Left forelimb (tissue), 1 donor: ENCODE measurements around the gene ZNF569.
"Not testable (repeated sequence)": the region's sequence is repeated elsewhere in the genome, so short reads cannot be mapped to it uniquely, and the experiment has no call there.

Source experiments
- DNase-seq: peaks from one replicate; pipeline ENCODE4 v3.0.0-alpha.2; 2018; ENCODE audit warnings: low spot score

Gene ZNF569

DNA sequence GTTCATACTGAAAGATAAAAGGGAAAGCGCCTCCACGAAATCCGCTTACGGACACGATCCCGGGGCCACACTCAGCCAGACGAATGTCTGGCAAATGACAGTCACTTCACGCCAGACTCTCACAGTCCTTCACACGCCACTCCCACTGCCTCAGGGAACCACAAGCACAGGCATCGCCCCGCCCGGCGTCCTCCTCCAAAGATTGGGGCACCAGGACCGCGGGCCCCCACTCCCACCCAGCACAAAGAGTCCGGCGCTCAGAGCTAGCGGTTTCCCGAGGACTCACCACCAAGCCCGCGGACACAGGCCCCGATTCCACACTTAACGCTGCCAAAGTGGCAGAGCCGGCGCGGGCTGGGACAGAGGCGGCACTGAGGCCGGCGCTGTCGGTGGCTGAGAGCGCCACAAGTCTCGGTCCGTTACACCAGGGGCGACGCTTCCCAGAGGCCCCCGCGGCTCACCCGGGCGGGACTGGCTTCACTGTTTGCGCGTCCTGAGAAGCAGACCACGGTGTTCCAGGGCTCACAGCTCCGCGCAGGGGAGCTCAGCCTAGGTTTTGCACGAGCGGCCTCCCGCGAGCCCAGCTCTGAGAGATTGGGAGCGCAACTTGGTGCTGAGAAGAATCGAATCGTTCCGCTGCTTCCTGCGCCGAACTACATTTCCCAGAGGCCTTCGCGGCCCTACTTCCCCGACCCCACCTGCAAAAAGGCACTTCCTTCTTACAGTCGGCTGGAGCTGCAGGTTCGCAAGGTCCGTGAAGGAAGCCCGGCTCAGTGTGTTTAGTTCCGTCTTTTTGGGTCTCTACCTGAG, at the start of gene ZNF569:
Gene ZNF569, minus strand, starts transcription at position 647 of the 810 bp plus-strand sequence. CDS start 22,523 bp downstream, outside the sequence.
- DNase-seq, result peak; percentile 94

DNA sequence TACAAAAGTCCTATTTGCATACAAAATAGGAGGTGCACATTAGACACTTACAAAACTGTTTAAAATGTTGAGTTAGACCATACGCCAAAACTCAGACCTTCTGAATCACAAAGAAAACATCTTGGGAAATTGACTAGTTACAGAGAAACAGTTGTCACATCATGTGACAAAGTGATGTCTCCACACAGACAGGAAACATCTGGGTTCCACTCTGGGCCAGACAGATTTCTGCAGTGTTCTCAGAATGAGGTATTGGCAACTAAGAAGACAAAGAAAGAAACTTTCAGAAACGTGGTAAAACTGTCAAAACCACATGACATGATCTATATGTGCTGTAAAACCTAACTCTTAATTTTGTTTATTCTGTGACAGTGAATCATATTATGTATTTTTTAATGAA, 46.2 kb upstream of the ZNF569 start:
- DNase-seq, result no peak

DNA sequence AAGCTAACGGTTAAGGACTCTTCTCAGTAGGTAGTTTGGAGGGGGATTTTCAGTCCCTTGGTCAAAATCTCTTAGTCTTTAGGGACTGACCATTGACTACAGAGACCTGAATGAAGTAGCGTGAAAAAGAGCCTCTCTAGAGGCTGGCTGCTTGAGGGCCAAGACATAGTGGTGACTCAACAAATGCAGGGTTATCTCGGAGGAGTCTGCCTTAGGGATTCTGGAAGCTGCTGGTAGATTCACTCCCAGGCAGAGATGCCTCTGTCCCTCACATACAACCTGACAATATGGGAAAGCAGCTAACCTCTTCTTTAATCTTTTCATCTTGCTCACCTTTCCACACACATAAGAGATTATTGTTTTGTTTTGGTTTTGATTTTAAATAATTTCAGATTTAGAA, 44.6 kb upstream of the ZNF569 start:
- no peak for DNase-seq

DNA sequence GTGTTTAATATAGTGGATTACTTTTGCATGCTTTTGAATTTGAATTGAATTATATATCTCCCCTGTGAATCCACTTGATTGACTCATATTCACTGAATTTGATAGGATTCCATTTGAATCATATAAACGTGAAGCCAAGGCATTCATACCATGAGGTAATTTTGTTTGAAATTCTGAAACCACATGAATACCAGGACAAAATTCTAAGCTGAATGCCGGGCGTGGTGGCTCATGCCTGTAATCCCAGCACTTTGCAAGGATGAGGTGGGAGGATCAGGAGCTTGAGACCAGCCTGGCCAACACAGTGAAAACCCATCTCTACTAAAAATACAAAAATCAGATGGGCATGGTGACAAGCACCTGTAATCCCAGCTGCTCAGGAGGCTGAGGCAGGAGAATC, 43.9 kb upstream of the ZNF569 start:
- DNase-seq, result no peak

DNA sequence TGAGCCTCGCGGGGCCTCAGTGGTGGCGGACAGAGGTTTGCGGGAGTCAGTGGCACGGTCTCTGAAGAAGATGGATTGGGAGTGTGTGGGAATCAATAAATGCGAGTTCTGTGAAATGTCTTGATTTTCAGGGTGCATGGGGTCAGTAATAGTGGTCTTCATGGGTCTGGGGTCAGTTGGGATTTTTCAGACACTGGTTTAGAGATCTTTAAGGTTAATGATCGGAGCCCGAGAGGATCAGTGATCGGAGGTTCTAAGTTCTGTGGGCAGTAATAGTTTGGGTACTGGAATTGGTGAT, 39.9 kb upstream of the ZNF569 start:
- no peak for DNase-seq

DNA sequence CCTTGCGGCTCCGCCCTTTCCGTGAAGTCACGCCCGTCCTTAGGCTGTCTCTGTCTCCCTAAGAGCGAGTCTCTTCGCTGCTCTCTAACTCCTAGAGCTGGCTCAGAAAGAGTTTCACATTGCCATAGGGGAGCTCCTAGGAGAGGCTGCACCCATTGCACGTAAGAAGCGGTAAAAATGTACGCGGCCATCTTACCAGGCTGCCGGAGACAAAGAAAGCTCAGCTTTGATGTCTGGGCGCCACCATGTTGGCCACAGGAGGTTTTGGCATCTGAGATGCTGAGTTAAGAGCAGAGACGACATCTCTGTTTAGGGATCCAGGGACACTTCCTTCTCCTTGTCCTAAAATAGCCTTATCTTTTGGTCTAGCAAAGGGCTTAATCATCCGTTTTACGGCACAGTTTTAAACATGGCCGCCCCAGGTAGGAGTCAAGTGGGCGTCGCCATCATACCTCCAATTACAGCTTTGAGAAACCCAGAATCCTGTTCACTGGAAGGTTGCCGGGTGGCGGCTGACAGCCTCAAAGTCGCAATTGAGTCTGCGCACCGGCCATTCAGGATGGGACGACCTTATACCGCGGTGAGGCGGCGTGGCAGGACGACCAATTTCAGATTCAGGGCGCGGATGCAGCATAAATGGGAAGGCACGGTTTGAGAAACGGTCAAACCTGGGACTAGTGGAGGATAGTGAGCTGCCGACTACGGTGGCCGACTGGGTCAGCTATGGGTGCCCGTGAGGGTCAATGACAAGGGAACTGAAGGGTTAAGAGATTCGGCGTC, 39.3 kb upstream of the ZNF569 start, which contains the start of gene ZNF793:
Gene ZNF793, plus strand, starts transcription at position 553 of the 780 bp plus-strand sequence. CDS start 16,501 bp downstream, outside the sequence.
- DNase-seq, result peak; percentile 89

DNA sequence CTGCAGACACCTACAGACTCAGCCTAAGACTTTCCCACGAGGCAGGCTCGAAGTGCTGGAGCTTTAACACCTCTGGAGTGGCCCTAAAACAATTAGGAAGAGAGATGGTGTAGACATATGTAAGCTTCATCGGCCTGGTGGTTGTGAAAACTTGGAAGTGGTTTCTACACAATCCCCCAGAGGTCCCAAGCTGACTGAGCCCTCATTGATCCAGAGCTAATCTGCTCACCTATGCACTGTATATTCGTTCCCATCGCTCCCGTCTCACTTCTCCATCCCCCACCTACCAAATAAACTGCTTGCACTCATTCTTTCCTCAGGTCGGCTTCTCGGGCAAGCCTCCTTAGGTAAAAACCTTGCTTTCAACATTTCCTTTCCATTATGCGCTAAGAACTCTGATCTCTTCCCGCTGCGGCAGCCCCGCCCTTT, 38.7 kb upstream of the ZNF569 start:
- no peak for DNase-seq

DNA sequence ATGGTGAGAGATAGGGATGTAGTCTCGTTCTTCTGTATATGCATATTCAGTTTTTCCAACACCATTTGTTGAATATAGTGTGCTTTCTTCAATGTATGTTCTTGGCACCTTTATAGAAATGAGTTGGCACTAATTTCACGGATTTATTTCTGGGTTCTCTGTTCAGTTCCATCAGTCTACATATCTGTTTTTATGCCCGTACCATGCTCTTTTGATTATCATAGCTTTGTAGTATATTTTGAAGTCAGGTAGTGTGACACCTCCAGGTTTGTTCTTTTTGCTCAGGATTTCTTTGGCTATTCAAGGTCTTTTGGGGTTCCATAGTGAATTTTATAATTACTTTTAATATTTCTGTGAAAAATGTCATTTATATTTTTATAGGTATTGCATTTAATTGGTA, 25.0 kb upstream of the ZNF569 start:
- DNase-seq, result no peak

DNA sequence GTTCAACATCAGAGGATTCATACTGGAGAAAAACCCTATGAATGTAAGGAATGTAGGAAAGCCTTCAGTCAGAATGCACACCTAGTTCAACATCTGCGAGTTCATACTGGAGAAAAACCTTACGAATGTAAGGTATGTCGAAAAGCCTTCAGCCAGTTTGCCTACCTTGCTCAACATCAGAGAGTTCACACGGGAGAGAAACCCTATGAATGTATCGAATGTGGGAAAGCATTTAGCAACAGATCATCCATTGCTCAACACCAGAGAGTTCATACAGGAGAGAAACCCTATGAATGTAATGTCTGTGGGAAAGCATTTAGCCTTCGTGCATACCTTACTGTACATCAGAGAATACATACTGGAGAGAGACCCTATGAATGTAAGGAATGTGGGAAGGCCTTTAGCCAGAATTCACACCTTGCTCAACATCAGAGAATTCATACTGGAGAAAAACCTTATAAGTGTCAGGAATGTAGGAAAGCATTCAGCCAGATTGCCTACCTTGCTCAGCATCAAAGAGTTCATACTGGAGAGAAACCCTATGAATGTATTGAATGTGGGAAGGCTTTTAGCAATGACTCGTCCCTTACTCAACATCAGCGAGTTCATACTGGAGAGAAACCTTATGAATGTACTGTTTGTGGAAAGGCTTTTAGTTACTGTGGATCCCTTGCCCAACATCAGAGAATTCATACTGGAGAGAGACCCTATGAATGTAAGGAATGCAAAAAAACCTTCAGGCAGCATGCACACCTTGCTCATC, 17.3 kb upstream of the ZNF569 start:
- no peak for DNase-seq

DNA sequence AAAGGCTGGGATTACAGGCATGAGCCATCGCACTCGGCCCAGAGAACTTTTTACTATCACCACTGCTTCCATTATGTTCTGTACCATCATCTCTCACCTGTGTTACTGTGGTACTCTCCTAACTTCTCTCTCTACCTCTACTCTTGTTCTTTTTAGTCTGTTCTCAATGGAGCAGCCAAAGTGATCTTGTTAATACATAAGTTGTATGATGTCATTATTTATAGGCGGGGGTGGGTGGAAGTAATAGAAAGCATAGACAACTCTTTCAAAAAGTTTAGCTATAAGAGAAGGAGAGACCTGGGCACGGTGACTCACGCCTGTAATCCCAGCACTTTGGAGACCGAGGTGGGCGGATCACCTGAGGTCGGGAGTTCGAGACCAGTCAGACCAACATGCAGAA, 4.9 kb upstream of the ZNF569 start:
- no peak for DNase-seq

DNA sequence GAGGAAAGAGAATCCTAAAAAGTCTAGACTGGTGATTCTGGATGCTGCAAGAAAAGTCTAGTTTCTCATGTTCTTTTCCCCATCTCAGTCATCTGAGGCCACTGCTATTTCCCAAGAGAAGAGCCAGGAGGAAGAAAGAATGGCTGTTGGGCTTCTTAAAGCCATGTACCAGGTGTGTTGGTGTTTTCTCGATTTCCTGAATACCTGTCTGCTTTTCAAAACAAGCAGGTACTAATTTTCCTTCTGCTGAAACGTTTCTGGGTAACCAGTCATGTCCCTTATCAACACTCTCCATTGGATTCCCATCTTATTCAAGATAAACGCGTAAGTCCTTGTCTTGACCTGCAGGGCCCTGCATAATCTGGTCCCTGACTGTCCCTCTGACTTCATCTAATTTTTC, 3.0 kb upstream of the ZNF569 start:
- no peak for DNase-seq

DNA sequence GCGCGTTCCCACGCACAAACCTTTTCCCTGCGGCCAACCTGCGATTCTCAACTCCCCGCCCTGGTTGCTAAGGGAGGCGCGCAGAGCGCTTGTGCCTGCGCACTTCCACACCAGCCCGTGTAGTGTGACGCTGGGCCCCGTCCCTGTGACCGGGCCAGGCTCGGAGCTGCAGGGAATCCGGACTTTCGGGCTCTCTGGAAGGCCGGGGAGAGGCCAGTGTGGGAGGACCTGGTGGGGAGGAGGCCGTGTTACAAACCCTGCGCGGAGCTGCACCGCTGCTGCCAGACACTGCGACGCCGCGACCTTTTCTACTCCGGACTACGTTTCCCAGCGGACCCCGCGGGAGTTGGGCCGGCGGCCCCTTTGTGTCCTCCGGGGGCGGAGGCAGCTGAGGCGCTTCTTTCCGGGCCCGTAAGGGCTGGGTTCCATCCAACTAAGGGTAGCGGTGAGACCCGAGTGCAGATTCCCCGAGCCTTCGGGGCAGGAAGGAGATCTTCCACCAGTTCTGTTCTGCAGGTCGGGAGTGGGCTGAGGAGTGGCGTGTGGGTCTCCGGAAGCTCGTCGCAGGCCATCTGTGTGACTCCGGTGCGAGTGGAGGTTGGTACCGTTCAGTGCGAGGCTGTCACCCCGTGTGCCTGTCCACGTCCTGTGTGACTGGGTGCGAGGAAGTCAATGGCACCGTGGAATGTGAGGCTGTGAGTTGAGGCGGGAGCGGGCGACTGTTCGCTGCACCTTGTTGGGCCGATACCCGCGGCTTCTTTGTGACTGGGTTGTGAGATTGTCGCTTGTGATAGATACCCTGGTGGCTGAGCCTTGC, 1.9 kb upstream of the ZNF569 start, which contains the start of gene ZNF570:
Gene ZNF570, plus strand, starts transcription at position 396 of the 817 bp plus-strand sequence. CDS start 999 bp downstream, outside the sequence.
- DNase-seq, result peak; percentile 93

DNA sequence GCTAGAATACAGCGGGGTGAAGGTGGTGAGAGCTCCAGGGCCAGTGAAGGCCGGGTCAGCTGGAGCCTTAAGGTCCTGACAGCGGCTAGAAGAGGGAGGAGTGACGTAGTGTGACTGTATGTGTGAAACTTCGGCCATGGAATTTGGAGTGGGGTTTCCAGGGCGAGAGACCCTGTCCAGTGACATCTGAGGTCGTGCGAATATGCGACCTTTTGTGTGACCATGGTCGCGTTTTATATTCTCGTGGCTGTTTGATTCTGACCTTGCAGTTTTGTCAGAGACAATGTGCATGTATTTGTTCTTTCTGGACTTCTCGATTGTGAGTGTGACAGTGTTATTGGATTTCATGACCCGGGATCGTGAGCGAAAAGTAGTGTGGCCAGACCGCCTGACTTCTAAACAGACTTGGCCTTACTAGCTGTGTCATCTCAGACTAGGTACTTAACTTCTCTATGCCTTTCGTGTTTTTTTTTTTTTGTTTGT, 405 bp upstream of the ZNF569 start:
- no peak for DNase-seq

DNA sequence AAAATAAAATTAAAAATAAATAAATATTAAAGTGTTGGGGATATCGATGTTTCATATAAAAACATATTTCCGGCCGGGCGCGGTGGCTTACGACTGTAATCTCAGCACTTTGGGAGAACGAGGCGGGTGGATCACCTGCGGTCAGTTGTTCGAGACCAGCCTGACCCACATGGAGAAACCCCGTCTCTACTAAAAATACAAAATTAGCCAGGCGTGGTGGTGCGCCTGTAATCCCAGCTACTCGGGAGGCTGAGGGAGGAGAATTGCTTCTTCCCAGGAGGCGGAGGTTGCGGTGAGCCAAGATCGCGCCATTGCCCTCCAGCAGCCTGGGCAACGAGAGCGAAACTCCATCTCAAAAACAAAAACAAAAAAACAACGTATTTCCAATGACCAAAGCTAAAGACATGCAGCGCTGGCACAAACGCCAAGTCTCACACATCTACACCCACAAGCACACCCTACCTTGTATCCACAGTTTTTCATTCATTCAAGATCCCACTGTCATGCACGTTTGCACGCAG, 907 bp downstream of the ZNF569 start:
- no peak for DNase-seq

DNA sequence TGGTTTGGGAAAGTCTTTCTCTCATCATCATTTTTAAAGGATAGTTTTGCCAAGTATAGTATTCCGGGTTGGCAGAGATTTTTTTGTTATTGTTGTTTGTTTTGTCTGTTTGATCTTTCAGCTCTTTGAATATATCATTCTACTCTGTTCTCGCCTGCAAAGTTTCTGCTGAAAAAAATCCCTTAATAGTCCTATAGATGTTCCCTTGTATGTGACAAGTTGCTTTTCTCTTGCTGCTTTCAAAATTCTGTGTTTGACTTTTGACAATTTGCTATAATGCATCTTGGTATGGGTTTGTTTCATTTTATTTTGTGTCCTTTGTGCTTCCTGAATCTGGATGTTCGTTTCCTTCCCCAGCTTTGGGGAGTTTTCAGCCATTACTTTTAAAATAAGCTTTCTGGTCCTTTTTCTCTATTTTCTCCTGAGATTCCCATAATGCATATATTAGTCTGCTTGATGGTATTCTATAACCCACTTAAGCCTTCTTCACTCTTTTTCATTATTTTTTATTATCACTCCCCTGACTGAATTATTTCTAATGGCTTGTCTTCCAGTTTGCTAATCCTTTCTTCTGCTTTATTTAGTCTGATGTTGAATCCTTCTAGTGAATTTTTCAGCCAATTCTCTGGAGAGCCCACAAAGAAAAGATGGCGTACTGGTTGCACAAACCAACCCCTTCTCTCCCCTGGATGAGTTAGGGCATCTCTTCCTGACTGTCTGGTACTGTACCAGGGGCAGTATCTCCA, 14.6 kb downstream of the ZNF569 start:
- no peak for DNase-seq

DNA sequence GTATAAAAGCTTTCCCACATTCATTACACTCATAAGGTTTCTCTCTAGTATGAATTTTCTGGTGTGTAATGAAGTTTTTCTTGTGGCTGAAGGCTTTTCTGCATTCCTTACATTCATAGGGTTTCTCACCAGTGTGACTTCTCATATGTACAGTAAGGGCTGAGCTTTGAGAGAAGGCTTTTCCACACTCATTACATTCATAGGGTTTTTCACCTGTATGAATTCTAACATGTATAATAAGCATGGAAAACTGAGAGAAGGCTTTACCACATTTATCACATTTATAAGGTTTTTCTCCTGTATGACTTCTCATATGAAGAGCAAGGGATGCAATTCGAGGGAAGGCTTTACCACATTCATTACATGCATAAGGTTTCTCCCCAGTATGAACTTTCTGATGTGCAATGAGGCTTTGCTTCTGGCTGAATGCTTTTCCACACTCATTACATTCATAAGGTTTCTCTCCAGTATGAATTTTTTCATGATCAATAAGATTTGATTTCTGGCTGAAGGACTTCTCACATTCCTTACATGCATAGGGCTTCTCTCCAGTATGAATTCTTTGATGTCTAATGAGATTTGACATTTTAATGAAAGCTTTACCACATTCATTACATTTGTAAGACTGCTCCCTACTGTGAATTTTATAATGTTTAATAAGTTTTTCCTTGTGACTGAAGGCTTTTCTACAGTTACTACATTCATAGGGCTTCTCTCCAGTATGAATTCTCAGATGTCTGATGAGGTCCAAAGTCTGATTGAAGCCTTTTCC, 53.7 kb downstream of the ZNF569 start:
- DNase-seq, result no peak

DNA sequence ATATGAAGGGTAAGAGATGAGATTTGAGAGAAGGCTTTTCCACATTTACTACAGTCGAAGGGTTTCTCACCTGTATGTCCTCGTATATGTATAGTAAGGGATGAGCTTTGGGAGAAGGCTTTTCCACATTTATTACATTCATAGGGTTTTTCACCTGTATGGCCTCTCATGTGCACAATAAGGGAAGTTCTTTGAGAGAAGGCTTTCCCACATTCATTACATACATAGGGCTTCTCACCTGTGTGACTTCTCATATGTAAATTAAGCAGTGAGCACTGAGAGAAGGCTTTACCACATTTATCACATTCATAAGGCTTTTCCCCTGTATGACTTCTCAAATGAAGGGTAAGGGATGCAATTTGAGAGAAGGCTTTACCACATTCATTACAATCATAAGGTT, 54.5 kb downstream of the ZNF569 start:
- no peak for DNase-seq

DNA sequence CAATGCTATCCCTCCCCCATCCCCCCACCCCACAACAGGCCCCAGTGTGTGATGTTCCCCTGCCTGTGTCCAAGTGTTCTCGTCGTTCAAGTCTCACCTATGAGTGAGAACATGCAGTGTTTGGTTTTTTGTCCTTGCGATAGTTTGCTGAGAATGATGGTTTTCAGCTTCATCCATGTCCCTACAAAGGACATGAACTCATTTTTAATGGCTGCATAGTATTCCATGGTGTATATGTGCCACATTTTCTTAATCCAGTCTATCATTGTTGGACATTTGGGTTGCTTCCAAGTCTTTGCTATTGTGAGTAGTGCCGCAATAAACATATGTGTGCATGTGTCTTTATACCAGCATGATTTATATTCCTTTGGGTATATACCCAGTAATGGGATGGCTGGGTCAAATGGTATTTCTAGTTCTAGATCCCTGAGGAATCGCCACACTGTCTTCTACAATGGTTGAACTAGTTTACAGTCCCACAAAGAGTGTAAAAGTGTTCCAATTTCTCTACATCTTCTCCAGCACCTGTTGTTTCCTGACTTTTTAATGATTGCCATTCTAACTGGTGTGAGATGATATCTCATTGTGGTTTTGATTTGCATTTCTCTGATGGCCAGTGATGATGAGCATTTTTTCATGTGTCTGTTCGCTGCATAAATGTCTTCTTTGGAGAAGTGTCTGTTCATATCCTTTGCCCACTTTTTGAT, 61.0 kb downstream of the ZNF569 start:
- not testable (repeated sequence) for DNase-seq

DNA sequence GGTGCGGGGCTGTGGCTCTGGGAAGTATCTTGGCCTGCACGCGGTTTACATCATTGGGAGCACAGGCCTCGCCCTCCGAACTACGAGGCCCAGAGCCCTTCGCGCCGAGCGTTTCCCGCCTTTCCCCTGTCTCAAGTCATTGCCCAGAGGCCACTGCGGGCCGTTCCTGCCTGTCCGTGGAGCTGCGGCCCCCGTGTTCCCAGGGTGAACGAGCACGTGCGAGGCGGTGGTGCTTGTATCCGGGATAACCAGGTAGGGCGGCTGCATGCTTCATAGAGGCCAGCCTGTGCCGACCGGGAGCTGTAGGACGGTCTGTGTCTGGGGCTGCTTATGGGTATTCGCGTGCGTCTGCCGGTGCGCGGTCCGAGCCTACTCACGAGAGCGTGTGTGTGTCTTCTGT, 63.8 kb downstream of the ZNF569 start:
- no peak for DNase-seq
